Liver (tissue), 9 donors: Measurements from ENCODE around the gene MED22. TPM values are rescaled to one million over a fixed set of nuclear protein-coding genes. Genes with fewer than 3 reads are reported as not detected.

Source experiments
- DNase-seq: peaks from one replicate; pipeline ENCODE4 v3.0.0-alpha.2; 2017; ENCODE audit warnings: low spot score
- H3K27ac ChIP-seq, 2 donors: one replicate each; pipeline ENCODE4 v1.7.0; 2013; ENCODE audit warnings: inconsistent platforms in 2 of 2, low read length in 2 of 2, control low read depth in 1 of 2, low read depth in 1 of 2, mild to moderate bottlenecking in 1 of 2
- H3K27me3 ChIP-seq, 4 donors: one replicate each; pipeline versions ENCODE4 v1.6.1 to v1.7.0; 2013; ENCODE audit warnings: low read length in 3 of 4, inconsistent platforms in 1 of 4, mild to moderate bottlenecking in 1 of 4, moderate library complexity in 1 of 4; ENCODE audit not compliant: control insufficient read depth in 4 of 4, insufficient read depth in 4 of 4
- H3K36me3 ChIP-seq, 4 donors: one replicate each; pipeline versions ENCODE4 v1.6.1 to v1.7.0; 2013; ENCODE audit warnings: low read length in 3 of 4, mild to moderate bottlenecking in 3 of 4, low read depth in 1 of 4, moderate library complexity in 1 of 4; ENCODE audit not compliant: control insufficient read depth in 4 of 4, insufficient read depth in 3 of 4
- H3K4me1 ChIP-seq, 4 donors: one replicate each; pipeline versions ENCODE4 v1.6.1 to v1.7.0; 2013; ENCODE audit warnings: low read length in 3 of 4, mild to moderate bottlenecking in 3 of 4, moderate library complexity in 1 of 4; ENCODE audit not compliant: control insufficient read depth in 4 of 4, insufficient read depth in 4 of 4
- H3K4me3 ChIP-seq, 3 donors: one replicate each; pipeline versions ENCODE4 v1.6.1 to v1.7.0; 2013; ENCODE audit warnings: low read length in 3 of 3, control low read depth in 1 of 3, low read depth in 1 of 3, mild to moderate bottlenecking in 1 of 3
- H3K9ac ChIP-seq, 2 donors: one replicate each; pipeline ENCODE4 v1.7.0; 2013; ENCODE audit warnings: low read length in 2 of 2, mild to moderate bottlenecking in 2 of 2, moderate library complexity in 2 of 2, control low read depth in 1 of 2, low read depth in 1 of 2
- H3K9me3 ChIP-seq, 4 donors: one replicate each; pipeline versions ENCODE4 v1.6.1 to v1.7.0; 2013; ENCODE audit warnings: low read length in 3 of 4; ENCODE audit not compliant: control insufficient read depth in 4 of 4
- EGR1 ChIP-seq, 2 donors: IDR thresholded peaks; 2 replicates each; pipeline ENCODE4 v1.6.1; 2016 to 2018; ENCODE audit warnings: antibody characterized with exemption in 2 of 2, low read depth in 2 of 2
- FOXA1 ChIP-seq: IDR thresholded peaks from 2 replicates; pipeline ENCODE4 v1.6.1; 2016; ENCODE audit warnings: antibody characterized with exemption
- FOXA2 ChIP-seq: IDR thresholded peaks from 2 replicates; pipeline ENCODE4 v1.6.1; 2016; ENCODE audit warnings: antibody characterized with exemption
- GABPA ChIP-seq, 2 donors: IDR thresholded peaks in 1 of 2; conservative IDR thresholded peaks in 1 of 2; 2 replicates each; pipeline ENCODE4 v1.6.1; 2016; ENCODE audit warnings: antibody characterized with exemption in 2 of 2, mild to moderate bottlenecking in 1 of 2, moderate library complexity in 1 of 2
- HNF4A ChIP-seq, 2 donors: conservative IDR thresholded peaks; 2 replicates each; pipeline ENCODE4 v1.6.1; 2016; ENCODE audit warnings: antibody characterized with exemption in 2 of 2, mild to moderate bottlenecking in 2 of 2
- HNF4G ChIP-seq: IDR thresholded peaks from 2 replicates; pipeline ENCODE4 v1.6.1; 2016; ENCODE audit warnings: antibody characterized with exemption
- JUND ChIP-seq, 2 donors: IDR thresholded peaks; 2 replicates each; pipeline ENCODE4 v1.6.1; 2016; ENCODE audit warnings: antibody characterized with exemption in 2 of 2
- RAD21 ChIP-seq, 2 donors: IDR thresholded peaks; 2 replicates each; pipeline ENCODE4 v1.6.1; 2016; ENCODE audit warnings: antibody characterized with exemption in 2 of 2, mild to moderate bottlenecking in 2 of 2
- SP1 ChIP-seq: IDR thresholded peaks from 2 replicates; pipeline ENCODE4 v1.6.1; 2018; ENCODE audit warnings: antibody characterized with exemption, mild to moderate bottlenecking
- ZBTB33 ChIP-seq: IDR thresholded peaks from 2 replicates; pipeline ENCODE4 v1.6.1; 2016; ENCODE audit warnings: antibody characterized with exemption
- WGBS: extraction: QIAGEN DNeasy Blood & Tissue Kit; methylation state at CpG from one replicate; pipeline ENCODE4 v1.1.7; 2013; 5-methylcytosine and 5-hydroxymethylcytosine counted together
- polyA plus RNA-seq, 2 donors: library from polyadenylated mRNA; stranded (reverse) in 1 of 2; unstranded in 1 of 2; fragments of 200-250 nt in 1 of 2; fragments of >200 nt in 1 of 2; fragmentation: Nextera tagmentation in 1 of 2; extraction: Ambion mirVana in 1 of 2; gene quantifications; one replicate each; pipeline versions ENCODE4 v1.2.1 to v1.2.3, GENCODE V29; 2013 to 2015
- total RNA-seq, 2 donors: library from RNA; depleted of rRNA; stranded (reverse); fragments of >200 nt; gene quantifications; one replicate each; pipeline ENCODE4 v1.2.3, GENCODE V29; 2014
- TF ChIP-seq, protein P1 (sequence below): fragments of 150-350 bp; IDR thresholded peaks from 2 replicates; pipeline ENCODE4 v1.5.1; 2017; ENCODE audit warnings: improper control_type of control experiment, low read depth, low read length; ENCODE audit not compliant: missing input control
- TF ChIP-seq, protein P2 (sequence below): IDR thresholded peaks from 2 replicates; pipeline ENCODE4 v1.6.1; 2016; ENCODE audit warnings: antibody characterized with exemption
- donor health status: healthy.
- donor health status: healthy.
- donor health status: healthy.
- donor health status: healthy.
- donor health status: healthy.

The MED22 gene
- total and polyA plus RNA-seq, 4 donors: 3.1 to 10.3 (median 9.9) TPM

DNA sequence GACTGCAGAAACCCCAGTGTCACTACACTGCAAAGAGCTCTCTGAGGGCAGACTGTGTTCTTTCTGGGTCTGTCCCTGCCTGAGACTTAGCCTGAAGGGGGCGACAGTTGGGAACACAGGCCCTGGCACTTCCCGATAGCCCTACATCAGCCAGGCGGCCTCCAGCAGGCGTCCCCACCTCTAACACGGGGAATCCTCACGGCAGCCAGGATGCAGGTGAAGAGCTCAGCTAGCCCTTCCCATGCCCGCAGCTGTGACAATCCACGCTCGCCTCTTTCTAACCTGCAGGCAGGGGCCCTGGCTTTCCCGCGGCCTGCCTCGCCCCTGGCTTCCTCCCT, 5.9 kb downstream of the MED22 start:
- Histone ChIP-seq H3K27ac (no peak overlapping the region), H3K9ac (no peak overlapping the region), H3K4me3 (no peak overlapping the region), H3K4me1 (peaks cover 0 to 15% (median 7%) of the 10 kb centered on the region in 4 donors), H3K9me3 (no peaks in the 10 kb centered on the region), H3K27me3 (no peaks in the 10 kb centered on the region), H3K36me3 (peaks cover 0 to 46% (median 13%) of the 10 kb centered on the region in 4 donors)
- DNase-seq: no peak
- WGBS: 88% methylated on average over 12 of the region's 12 CpGs
- TF ChIP-seq HNF4A (conservative IDR thresholded peaks at IDR 0.05): no peak
- no peak for TF ChIP-seq EGR1 (IDR thresholded peaks at IDR 0.05; ENCODE audit: low read depth in 2 of 2)
- TF ChIP-seq, protein P1, sequence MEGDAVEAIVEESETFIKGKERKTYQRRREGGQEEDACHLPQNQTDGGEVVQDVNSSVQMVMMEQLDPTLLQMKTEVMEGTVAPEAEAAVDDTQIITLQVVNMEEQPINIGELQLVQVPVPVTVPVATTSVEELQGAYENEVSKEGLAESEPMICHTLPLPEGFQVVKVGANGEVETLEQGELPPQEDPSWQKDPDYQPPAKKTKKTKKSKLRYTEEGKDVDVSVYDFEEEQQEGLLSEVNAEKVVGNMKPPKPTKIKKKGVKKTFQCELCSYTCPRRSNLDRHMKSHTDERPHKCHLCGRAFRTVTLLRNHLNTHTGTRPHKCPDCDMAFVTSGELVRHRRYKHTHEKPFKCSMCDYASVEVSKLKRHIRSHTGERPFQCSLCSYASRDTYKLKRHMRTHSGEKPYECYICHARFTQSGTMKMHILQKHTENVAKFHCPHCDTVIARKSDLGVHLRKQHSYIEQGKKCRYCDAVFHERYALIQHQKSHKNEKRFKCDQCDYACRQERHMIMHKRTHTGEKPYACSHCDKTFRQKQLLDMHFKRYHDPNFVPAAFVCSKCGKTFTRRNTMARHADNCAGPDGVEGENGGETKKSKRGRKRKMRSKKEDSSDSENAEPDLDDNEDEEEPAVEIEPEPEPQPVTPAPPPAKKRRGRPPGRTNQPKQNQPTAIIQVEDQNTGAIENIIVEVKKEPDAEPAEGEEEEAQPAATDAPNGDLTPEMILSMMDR: no peak
- TF ChIP-seq ZBTB33: no peak
- no peak for TF ChIP-seq FOXA1

DNA sequence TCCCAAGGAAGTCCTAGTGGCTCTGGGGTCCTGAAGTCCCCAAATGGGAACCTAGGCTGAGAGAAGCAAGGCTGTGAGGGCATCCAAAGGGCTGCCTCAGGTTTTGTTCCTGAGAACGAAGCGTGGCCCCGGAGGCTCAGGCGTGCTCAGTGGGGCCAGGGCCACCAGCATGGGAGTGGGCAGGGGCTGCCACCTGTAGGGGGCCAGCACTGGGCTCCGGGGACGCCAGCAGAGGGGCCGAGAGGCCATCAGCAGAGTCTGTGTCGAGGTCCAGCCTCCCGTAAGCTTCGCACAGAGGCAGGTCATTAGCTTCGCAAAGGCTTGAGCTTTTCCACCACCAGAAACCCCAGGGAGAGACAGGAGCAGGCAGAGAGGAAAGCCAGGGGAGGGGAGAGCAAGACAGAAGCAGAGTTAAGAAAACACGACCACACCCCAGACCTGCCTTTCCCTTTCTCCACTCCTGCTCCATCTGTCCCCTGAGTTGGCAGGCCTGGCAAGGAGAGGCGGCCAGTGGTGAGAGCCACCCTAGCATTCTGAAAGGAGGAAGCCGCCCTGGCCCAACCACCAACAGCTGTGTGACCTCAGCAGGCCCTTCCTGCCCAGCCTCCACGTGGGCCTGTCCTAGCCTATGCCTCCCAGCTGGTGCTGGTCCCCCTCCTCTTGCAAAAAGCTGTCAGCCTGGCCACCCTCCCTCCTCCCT, 6.4 kb downstream of the MED22 start:
- H3K4me1 ChIP-seq: peaks cover 1 to 12% (median 3%) of the 10 kb centered on the region in 4 donors
- 92% methylated on average over 15 of the region's 15 CpGs for WGBS
- H3K9ac ChIP-seq: no peak overlapping the region
- no peaks in the 10 kb centered on the region for H3K27me3 ChIP-seq
- H3K4me3 ChIP-seq: no peak overlapping the region
- H3K9me3 ChIP-seq: no peaks in the 10 kb centered on the region
- no peak overlapping the region for H3K27ac ChIP-seq
- H3K36me3 ChIP-seq: peaks cover 0 to 46% (median 13%) of the 10 kb centered on the region in 4 donors
- TF ChIP-seq, protein P1: no peak
- TF ChIP-seq JUND (IDR thresholded peaks at IDR 0.05): no peak
- TF ChIP-seq SP1: no peak
- TF ChIP-seq, protein P2, sequence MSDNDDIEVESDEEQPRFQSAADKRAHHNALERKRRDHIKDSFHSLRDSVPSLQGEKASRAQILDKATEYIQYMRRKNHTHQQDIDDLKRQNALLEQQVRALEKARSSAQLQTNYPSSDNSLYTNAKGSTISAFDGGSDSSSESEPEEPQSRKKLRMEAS: no peak
- TF ChIP-seq GABPA (IDR thresholded peaks at IDR 0.05 in 1 of 2, conservative IDR thresholded peaks at IDR 0.05 in 1 of 2): no peak
- no peak for TF ChIP-seq HNF4G
- TF ChIP-seq RAD21 (IDR thresholded peaks at IDR 0.05): no peak
- no peak for TF ChIP-seq FOXA2
- DNase-seq: no peak
